GM19193 (cell line): ENCODE results near the gene CXorf66.
A peak's percentile ranks its signal among the peaks of the same experiment; 100 is the strongest.

ENCODE experiments used
- POLR2A ChIP-seq: IDR thresholded peaks from 4 replicates; pipeline ENCODE4 v1.6.1; 2011; ENCODE audit not compliant: insufficient read depth, insufficient read length; ENCODE audit errors: extremely low read depth

The CXorf66 gene, protein sequence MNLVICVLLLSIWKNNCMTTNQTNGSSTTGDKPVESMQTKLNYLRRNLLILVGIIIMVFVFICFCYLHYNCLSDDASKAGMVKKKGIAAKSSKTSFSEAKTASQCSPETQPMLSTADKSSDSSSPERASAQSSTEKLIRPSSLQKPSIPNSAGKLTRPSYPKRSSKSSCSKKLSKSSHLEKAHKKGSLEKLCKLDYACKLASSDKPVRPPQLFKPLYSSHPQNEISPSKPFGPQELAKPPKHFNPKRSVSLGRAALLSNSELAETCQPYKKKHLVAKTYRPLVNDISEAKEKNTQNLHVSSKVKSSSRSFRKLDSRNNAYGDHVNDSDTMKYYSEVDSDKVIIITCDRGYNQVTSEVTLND

GRCh38 chrX:139965421-139965820 lies at the start of gene CXorf66:
Gene CXorf66 (minus strand): TSS chrX:139965521. CDS start chrX:139965496, 25 bp downstream.
- no peak for TF ChIP-seq POLR2A

GRCh38 chrX:139982856-139983255 lies 17.5 kb upstream of the CXorf66 start:
- no peak for TF ChIP-seq POLR2A

DNA sequence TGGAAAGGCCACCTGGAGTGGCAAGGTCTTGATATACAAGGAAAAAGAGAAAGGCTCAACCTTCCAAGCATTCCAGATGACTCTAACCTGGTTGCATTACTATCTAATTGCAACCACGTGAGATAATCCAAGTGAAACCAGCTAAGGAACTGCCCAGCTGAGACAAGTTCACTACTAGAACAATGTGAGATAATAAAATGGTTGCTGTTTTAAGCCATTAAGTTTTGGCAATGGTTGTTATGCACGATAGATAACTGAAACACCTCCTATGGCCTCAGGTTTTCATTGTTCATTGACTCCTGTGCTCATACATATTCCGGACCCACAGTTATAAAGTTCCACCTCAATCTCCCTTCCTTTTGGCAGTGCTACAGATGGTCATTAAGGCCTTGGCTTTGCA lies 9.2 kb upstream of the CXorf66 start:
- no peak for TF ChIP-seq POLR2A

- no peak for TF ChIP-seq POLR2A
These were observed 7.6 kb upstream of the CXorf66 start for GRCh38 chrX:139972629-139973624.

DNA sequence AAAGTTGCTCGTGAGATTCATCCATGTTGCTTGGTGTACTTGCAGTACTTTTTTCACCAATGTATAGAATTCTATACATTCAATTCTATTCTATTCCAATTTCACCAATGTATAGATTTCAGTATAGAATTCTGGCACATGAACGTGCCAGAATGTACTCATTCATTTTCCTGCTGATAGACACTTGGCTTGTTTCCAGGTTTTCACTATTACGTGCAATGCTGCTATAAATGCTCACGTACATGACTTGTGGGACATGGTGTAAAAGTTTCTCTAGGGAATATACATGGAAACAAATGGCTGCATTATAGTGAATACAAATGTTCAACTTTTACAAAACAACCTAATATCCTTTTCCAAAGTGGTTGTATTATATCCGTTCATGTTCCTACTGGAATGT lies 6.8 kb upstream of the CXorf66 start:
- TF ChIP-seq POLR2A, result no peak

GRCh38 chrX:139971394-139971749 lies 6.1 kb upstream of the CXorf66 start:
- TF ChIP-seq POLR2A, result no peak

DNA sequence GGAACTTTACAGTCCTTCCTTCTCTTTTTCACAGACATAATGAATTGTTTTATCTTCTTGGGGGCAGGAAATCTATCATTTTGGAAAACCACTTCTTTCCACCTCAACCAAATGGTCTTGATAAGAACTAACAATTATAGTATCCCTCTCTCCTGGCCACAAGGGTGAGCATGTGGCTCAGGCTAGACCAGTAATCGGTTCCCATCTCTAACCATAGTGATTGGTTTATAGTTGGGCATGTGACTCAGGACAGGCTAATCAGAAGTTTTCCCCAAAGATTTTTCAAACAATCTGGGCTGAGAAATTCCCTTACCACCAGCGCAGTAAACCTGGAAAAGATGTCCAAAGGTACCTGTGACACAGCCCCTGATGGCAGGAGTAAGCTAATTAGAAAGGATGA lies 4.0 kb upstream of the CXorf66 start:
- TF ChIP-seq POLR2A, result no peak

DNA sequence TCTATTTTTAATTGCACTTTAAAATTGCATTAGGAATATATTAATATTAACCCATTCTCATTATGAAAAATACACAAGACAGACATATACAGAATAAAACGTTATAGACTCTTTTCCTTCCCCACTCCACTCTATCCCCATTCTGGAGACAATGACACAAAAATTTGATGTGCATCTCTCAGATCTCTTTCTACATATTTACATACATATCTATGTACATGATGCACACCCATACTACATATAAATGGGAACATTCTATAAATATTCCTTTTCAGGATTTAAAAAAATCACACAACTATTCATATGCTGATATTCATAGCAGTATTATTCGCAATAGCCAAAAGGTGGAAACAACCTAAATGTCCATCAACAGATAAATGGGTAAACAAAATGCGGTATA lies 2.4 kb upstream of the CXorf66 start:
- no peak for TF ChIP-seq POLR2A

DNA sequence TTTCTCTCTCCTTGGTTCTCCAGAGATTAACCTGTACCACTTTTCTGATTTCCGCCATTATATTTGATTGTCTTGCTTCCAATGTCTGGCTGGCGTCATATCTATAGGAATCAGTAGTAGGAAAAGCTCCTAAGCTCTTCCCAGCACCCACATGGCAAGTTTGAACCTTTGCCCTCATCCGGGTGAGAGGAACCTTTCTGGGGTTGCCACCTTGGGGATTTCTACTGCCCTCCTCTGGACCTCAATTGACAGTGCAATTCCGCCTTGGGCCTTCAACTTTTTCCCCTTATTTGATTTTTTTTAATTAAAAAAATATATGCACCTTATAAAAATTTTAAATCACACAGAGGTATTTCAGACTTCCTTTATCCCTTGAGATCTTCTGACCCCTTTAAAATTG lies 2.0 kb upstream of the CXorf66 start:
- no peak for TF ChIP-seq POLR2A

DNA sequence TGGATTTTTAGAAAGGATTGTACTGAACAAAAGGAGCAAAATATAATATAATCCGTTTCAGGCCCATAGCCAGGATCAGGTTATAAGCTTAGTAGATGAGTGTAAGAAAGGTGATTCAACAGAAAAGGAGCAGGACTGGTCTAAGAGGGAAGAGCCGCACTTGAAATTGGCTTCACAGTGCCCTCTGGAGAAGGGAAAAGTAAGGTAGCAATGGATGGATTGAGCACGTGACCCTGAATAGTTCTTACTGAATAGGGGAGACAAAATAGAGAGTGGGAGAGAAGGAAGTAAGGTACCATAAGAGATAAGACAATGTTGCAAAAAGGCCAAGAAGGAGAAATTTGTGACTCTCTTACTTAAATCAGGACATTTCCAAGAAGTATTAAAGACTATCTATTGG lies 15.6 kb downstream of the CXorf66 start:
- TF ChIP-seq POLR2A, result no peak

DNA sequence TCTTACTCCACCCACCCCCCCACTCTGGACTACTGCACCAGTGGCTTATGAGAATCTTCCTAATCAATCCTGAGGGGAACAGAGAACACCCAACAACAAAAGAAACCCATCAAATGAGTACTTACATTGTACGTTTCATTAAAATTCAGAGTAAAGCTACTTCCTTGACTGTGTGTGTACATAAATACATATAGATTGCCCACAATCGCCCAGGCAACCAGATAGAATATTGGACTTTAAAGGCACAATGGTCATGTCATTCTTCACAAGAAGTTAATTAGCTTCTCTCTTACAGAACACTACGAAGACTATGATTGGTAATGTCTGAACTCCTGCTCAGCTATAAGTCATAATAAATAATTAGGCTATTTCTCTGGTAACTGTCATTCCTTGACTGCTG lies 20.2 kb downstream of the CXorf66 start:
- no peak for TF ChIP-seq POLR2A

GRCh38 chrX:139936259-139936658 lies 29.1 kb downstream of the CXorf66 start:
- TF ChIP-seq POLR2A, result no peak

- TF ChIP-seq POLR2A, result no peak
These were observed 31.4 kb downstream of the CXorf66 start for GRCh38 chrX:139933904-139934303.

- TF ChIP-seq POLR2A, result peak; percentile 78
These were observed 32.2 kb downstream of the CXorf66 start, which contains the start of gene ATP11C for GRCh38 chrX:139932901-139933796. Gene ATP11C (minus strand): TSS chrX:139933053. CDS start chrX:139932042, 1,011 bp downstream.
